Measurements from ENCODE around the gene L3MBTL1.

The L3MBTL1 gene

DNA sequence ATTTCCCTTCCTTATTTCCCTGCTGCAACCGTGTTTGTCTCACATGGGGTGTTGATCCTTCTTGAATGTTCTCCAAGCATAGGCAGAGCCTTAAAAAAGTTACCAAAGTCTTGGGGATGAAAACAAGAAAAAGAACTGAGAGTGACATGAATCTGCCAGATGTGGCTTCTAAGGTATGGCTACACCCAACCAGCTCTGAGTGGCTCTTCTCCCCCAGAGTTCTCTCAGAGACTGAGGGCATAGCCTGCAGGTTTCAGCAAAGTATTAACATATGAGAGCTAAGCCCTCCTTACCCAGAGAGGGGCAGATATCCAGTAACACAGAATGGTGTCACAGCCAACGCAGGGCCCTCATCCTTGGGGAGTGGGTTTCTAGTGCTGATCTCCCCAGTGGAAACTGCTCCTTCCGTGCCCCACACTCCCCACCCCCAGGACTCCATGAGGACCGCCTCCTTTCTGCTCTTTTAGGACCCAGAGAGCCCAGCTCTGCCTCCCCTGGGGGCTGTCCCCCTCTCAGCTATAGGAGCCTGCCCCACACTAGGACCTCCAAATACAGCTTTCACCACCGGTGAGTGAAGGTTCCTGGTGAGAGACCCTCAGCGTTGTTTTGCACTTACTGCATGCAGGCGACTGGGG is 28.0 kb downstream of the L3MBTL1 start:
- no peak for DNase-seq (ENCODE audit: low read depth)

DNA sequence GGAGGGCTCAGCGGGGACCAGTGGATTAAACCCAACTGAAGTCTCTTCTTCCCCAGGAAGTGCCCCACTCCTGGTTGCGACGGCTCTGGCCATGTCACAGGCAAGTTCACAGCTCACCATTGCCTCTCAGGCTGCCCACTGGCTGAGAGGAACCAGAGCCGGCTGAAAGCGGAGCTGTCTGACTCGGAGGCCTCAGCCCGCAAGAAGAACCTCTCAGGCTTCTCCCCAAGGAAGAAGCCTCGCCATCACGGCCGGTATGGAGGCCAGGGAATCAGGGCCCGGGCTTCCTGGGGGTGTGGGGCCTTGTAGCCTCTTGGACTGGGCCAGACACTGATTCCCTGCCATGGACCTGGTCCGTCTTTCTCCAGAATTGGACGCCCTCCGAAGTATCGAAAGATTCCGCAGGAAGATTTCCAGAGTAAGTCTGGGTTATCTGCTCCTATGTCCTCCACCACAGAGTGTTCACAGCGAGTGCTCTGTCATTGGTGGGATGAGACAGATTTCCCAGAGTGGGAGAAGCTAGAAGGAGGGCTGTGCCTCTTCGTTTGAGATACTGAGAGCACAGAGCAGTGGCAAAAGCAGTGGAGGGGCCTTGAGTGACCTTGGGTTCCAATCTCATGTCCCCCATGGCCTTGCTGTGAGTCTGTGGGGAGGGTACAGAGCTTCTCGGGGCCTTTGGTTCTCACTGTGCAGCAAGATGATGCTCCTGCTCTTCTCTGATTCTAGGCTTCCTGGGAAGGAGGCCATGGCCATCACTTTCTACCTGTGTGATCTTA is 28.7 kb downstream of the L3MBTL1 start:
- DNase-seq (ENCODE audit: low read depth): no peak

DNA sequence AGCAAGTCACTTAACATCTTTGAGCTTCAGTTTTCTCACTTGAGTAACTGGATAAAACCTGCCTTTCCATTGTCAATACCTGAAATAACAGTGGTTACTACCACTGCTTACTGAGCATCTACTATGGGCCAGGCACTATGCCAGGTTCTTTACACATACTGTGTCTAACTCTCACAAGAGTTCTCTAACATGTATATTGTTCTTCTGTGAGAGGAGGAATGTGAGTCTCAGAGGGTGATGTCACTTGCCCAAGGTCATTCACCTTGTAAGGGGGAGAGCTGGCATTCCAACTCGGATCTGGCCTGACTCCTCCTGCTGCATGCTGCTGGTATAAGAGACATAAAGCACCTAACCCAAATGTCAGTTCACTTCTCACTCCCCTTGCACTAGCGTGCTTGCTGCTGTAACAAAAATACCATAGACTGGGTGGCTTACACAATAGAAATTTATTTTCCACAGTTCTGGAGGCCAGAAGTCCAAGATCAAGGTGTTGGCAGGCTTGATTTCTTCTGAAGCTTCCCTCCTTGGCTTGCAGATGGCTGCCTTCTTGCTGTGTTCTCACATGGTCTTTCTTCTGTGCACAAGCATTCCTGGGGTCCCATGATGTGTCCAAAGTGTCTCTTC is 29.4 kb downstream of the L3MBTL1 start:
- DNase-seq (ENCODE audit: low read depth): no peak

DNA sequence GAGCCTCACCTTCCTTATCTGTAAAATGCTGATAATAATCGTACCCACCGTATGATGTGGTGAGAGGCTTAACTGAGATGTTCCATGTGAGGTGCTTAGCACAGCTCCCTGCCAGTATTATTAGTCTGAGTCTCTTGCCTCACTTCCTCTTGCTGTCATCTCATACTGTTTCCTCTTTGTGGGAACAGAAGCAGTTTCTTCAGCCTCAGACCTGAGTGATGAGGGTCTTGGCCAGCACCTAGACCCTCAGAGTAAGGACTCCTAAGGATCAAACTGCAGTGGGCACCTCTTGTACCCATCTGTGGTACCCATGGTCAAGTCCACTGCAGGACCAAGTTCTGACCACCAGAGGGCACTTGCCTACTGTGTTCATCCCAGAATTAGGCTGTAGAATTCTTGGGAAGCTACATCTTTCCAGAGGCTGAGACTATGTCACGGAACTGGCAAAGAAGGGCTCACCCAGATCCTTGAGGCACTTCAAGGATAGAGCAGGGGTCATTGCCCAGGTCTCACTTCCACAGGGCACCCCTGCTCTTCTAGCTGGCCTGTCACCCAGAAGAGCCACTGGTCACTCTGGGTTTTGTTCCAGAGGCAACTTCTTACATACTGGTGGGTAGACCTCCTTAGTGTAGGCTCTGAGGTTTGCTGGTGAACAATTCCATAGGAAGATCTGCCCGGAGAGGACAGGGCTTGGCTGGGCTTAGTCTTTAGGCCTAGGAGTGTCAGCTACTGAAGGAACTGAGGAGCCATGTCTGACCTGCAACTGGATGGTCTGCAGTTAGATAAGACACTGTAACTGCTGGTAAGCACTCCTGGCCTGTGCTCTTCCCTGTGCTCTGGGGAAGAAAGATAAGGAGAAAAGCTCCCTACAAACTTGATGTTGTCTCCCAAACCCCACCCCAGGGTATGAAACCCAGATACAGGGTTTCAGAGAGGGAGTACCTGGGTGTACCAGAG is 30.7 kb downstream of the L3MBTL1 start:
- peak; percentile 30 for DNase-seq (ENCODE audit: low read depth)

DNA sequence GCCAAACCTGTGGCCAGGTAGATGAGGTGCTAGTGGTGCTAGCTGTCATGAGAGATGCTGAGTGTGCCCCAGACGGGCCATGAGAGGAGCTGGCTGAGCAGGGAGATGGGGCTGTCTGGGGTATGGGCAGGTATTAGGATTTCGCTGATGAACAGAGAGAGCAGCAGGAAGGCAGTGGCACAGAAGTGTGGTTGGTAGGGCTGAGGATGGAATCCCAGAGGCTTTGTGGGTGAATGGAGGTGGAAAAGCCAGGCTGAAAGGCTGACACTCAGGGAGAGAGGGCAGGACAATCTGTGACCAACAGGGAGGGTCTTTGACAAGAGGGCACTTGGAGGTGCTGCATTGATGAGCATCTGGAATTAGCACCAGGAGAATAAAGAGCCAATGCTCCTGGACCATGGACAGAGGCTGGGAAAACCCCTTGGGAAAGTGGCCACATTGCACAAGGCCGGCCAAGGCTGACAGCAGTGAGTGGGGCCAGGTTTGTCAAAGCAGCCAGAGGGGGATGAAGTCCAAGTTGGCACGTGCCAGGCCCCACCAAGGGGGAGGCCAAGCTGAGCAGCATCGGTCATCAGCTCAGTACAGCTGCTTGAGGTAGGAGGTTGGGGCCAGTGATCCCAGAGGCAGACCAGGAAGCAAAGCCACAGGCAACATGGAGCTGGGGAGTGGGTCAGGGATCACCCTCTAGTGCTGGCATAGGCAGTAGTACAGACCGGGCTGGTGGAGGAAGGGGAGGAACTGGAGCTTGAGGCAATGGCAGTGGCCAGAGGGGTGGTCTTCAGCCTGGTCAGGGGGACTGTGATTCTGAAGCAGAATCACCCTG is 31.6 kb downstream of the L3MBTL1 start:
- DNase-seq (ENCODE audit: low read depth): no peak

DNA sequence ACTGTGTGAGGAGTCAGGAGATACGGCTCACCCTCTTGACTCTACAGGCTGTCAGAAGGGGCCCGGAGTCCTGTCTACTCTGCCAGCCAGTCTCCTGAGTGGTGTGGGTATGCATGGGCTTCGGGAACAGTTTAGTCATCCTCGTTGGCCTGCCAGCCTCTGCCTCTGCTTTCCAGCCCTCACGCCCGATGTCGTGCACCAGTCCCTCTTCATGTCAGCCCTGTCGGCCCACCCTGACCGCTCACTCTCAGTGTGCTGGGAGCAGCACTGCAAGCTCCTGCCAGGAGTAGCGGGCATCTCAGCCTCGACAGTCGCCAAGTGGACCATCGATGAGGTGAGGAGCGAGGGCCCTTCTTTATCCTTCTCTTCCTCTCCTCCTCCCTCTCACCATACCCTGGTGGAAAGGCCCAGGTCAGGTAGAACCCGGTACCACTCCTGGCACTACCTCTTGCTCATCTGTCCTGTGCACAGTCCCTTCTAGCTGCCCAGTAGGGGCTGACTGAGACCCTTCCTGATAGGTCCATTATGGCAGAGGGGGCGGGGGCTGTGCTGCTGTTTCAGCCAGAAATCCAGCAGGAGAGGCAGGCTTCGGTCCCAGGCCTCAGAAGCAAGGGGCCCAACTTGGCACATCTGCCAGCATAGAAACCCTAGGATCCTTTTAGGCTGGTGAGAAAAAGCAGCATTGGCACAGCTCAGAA is 32.6 kb downstream of the L3MBTL1 start:
- DNase-seq (ENCODE audit: low read depth): no peak

DNA sequence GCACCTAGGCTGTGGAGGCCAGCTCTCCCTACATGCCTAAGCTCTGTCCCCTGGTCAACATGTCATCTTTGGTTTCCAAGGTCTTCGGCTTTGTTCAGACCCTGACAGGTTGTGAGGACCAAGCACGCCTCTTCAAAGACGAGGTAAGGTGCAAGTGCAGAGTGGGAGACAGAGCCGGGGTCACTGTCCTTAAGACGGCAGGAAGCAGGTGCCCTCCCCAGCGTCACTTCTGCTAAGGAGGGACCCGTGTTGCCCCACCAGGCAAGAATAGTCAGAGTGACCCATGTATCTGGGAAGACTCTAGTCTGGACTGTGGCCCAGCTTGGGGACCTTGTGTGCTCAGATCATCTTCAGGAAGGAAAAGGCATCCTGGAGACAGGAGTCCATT is 33.2 kb downstream of the L3MBTL1 start:
- no peak for DNase-seq (ENCODE audit: low read depth)

DNA sequence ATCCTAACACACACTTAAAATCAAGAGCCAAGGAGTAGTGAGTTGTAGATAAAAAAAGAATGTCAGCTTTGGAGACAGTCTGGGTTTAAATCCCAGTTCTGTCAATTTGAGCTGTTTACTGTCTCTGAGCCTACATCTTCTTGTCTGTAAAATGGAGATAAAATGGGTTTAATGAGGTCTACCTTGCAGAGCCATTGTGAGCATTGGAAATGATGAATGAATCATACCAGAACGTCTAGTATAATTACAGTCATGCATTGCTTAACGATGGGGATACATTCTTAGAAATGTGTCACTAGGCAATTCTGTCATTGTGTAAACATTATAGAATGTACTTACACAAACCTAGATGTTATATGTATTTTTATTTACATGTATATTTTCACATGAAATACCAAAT is 33.7 kb downstream of the L3MBTL1 start:
- DNase-seq (ENCODE audit: low read depth): peak; percentile 24

DNA sequence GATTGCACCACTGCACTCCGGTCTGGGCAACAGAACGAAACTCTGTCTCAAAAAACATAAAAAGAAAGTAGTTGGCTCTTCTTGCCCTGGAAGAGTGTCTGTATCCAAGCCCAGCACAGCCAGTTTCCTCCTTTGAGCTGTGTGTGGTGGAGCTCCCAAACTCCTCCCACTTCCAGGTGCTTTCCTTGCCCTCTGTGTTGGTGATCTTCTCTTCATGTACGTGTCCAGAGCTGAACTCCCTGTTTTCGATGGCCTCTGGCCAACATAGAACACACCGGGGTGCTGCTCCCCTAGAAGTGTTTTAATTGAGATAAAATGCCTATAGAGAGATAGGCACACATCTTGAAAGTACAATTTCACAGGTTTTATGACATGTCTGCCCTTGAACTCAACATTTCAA is 34.7 kb downstream of the L3MBTL1 start:
- DNase-seq (ENCODE audit: low read depth): no peak

DNA sequence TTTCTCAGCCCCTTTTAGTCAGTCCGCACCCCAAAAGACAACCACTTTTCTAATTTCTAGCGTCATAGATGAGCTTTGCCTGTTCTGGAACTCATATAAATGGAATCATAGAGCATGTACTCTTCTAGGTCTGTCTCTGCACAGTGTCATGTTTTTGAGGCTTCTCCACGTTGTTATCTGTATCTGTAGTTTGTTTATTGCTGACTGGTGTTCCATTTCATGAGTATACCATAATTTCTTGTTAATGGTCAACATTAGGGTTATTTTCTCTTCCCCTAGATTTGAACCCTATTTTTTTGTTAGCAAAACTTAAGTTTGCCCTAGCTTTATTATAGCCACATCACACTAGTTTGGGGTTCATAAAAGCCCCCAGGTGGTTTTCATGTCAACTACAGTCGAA is 35.2 kb downstream of the L3MBTL1 start:
- DNase-seq (ENCODE audit: low read depth): no peak

DNA sequence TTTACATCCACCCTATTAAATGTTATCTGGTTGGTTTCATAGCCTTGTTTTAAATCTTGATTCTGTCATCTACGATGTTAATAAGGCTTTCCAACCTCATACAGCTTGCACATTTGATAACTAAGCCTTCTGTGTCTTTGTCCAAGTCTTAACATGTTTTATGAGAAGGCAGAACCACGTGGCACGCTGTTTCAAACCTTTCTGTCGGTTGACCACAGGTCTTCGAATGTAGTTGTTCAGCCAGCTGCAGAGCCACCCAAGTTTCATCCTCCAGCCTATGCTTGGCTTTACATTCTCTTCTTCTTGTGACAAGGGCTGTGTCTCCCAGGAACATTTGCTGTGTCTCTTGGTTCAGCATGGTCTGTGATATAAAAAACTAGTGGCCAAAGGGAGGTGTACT is 35.6 kb downstream of the L3MBTL1 start:
- DNase-seq (ENCODE audit: low read depth): no peak

DNA sequence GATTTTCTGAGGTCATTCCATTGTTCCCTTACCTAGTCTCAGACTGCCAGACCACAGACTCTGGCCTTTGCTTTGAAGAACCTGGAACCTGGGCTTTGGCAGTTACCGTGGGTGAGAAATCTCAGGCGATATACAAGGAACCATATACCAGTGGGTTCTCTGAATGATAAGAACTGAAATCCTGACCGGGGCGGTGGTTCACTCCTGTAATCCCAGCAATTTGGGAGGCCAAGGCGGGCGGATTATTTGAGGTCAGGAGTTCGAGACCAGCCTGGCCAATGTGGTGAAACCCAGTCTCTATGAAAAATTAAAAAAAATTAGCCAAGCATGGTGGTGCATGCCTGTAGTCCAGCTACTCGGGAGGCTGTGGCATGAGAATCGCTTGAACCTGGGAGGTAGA is 37.0 kb downstream of the L3MBTL1 start:
- DNase-seq (ENCODE audit: low read depth): no peak

DNA sequence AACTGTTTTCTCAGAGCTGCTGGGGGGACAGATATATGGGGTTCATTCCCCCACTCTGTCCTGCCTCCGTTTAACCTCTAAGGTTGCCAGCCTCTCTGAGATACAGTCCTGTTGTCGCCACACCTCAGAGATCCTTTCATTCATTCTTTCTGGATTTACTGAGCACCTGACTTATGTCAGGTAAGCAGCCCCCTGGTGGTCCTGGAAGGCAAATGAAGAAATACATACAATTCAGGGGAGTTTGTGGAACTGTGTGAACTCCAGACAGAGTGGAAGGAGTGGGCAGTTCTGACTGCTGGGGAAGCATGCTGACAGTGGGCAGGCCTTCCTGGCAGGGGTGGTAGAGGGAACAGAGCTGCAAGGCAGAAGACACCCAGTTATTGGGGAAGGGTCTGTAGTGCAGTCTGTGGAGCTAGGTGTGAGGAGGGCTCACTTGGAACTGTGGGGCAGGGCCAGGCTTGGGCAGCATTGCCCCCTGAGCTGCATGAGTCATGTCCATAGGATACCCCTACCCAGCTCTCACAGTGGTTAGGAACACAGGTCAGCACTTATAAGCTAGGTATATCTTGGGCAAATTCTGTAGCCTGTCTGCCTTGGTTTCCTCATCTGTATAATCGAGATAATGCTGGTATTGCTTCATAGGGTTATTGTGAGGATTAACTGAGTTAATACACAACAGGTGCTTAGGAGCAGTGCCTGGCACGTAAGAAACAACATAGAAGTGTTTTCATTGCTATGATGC is 38.5 kb downstream of the L3MBTL1 start:
- DNase-seq (ENCODE audit: low read depth): no peak

DNA sequence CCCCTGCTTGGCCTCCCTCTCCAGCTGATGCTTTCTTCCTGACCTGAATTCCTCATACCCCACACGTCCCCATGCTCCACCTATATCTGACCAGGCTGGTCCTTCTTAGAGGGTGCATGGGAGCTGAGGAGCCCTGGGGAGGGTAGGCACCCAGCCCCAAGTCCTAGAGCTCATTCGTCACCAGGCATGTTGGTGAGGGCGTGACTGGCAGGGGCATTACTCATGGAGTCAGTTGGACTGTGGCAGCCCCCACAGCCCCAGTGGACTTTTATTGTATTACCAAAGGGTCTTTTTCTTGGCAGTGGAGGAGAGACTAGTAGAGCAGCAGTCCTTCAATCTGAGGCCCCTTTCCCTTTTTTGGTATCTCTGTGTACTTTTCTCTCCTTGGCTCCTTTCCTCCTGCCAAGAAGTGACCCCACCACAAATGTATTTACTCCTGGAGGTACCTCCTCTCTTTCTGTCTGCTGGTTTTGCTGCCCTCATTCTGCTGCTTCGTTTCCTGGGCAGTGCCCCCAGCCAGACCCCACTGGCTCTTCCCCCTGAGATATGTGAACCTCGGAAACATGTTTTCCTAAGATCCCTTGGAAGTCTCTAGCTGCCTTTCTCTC is 40.9 kb downstream of the L3MBTL1 start:
- DNase-seq (ENCODE audit: low read depth): no peak

DNA sequence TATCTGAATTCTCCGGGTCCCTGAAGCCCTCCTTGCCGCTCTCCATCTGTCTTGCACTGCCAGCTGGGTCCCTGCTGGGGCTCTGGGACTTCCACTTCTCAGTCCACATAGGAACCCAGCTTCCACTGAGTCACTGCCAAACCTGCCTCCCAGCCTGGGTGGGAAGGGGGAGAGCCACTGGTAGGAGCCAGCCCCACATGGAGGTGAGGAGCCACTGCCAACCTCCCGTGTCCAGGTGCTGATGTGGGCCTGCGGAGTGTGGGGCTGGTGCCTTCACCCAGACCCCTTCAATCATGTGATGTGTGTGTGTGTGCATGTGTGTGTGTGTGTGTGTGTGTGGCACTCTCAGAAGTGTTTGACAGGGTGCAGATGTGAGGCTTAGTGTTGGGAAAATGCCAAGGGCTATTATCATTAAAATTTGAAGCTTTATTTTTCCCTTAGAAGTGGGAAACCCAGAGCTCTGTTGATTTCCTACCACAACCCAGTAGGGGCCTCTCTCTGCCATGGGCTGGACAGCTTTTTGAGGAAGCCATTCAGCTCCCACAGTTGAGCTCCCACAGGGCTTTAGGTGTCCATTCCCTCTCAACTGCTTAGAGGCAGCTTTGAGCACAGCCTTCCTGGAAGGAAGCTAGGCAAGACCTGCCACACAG is 42.0 kb downstream of the L3MBTL1 start:
- DNase-seq (ENCODE audit: low read depth): no peak

DNA sequence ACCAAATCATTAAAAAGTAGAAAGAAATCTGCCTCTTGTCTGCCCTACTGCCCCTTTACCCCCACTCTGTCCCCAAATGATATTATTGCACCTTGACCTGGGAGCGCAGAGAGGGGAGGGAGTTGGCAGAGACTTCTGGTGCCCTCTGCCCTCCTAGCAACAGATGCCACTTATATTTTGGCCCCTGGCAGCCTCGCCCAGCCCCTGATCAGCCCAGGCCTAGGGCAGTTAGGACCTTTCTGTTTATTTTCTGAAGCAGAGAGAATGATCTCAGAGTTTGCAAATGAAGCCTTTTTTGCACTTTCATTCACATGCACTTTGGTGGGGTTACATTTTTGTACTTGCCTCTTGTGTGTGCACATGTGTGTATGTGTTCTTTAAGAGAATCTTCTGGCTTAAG is 43.0 kb downstream of the L3MBTL1 start:
- DNase-seq (ENCODE audit: low read depth): no peak

DNA sequence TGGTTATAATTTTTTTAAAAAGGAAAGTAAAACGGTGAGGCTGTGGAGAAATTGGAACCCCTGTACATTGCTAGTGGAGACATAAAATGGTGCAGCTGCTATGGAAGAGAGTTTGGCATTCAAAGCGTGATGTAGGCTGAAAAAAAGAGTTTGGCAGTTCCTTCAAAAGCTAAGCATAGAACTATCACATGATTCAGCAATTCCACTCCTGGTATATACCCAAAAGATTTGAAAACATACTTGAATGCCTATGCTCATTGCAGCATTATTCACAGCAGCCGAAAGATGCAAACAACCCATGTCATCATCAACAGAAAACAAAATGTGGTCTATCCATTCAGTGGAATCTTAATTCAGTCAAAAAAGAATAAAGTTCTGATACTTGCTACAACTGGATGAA is 46.9 kb downstream of the L3MBTL1 start:
- no peak for DNase-seq (ENCODE audit: low read depth)

DNA sequence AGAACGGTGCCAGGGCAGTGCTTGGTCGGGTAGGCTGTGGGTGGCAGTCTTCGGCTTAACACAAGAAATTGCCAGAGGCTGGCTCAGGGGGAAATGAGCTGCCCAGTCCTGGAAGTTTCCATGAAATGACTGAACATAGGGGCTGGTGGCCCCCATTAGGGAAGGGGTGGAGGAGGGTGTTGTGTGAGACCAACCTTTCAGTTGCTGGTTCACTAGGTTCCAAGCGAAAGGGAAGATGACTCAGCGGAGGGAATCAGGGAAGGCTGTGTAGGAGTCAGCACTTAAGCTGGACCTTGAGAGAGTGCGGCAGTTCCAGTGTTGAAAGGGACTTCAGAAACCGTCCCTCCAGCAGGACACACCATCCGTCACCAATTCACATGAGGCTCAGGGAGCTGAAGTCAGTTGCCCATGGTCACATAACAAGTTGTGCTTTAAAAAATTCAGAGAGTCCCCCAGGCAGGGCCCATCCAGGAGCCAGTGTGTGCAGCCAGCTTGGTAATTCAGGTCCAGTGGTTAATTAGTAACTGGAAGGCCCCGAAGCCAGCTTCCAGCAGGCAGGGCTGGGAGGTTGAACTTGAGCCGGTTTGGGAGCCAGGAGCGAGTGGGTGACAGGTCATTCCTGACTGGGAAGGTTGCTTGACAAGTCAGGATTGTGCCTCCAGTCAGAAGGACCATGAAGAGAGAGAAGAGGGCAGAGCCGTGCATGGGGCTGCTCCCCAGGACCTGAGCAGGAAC is 51.1 kb downstream of the L3MBTL1 start, which contains the start of gene SGK2:
TSS of gene SGK2 (plus strand) at position 616 of the 735 bp plus-strand sequence. CDS start 7,469 bp downstream, outside the sequence.
- DNase-seq (ENCODE audit: low read depth): no peak

All from GM04504 (cell line).